SHP77 (cell line): Measurements from ENCODE around the gene IL12RB1.

Experiments used
- DNase-seq, 2 experiments: peaks; one replicate each; lab custom pipeline; 2025; lab: John Stamatoyannopoulos, UW

The IL12RB1 gene

DNA sequence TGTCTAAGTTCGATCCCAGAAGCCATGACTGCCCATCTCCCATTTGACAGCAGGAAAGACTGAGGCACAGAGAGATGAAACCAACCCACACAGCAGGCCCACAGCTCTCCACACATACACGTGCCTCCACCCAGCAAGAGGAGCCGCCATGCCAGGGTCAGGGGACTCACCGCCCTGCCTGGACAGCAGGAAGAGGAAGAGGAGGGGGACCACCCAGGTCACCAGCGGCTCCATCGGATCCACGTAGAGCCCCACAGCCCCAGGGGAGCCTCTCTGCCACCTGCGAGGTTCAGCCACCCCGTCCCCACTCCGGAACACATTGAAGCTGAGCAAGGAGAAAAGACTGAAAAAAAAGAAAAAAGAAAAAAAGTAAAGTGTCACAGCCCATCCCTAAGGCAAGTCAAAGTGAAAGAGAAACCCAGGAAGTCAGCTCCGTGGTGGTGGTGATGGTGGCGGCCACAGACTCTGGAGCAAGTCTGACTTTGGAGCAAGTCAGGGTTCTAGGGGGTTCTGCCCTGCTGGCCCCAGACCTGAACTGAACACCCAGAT is at the start of gene IL12RB1:
TSS of gene IL12RB1 (minus strand) at position 345 of the 549 bp plus-strand sequence. CDS start at position 234, 111 bp downstream.
- DNase-seq = no peak

DNA sequence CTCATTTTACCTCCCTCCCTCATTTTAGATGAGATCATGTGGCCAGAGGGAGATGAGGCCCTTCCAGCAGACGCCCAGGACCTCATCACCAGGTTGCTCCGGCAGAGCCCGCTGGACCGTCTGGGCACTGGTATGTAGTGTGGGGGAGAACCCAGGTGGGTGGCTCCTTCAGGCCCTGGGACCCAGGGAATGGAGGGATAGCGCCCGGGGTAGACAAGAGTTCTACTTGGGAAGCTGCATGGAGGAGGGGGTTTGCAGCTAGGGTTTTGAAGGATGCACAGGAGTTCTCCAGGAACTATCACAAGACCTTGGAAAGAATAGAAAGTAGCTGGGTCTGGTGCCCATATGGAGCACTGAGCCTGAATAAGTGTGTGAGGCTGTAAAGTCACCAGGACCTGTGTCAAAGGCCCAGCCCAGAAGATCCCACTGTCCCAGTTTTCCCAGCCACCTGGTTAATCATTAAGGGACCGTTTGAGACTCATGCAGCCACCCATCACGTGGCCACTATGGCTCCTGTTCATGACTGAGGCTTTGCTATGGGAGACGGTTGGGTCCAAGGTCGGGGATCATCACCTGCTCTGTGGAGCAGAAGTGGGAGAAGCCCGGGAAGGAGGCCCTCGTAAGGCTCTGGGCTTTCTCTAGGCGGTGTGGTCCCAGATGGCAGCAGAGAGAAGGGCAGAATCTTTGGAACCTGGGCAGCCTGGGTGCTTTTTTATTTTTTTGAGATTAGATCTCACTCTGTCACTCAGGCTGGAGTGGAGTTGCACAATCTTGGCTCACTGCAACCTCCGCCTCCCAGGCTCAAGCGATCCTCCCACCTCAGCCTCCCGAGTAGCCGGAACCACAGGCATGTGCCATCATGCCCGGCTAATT is 49.2 kb upstream of the IL12RB1 start:
- DNase-seq = no peak

DNA sequence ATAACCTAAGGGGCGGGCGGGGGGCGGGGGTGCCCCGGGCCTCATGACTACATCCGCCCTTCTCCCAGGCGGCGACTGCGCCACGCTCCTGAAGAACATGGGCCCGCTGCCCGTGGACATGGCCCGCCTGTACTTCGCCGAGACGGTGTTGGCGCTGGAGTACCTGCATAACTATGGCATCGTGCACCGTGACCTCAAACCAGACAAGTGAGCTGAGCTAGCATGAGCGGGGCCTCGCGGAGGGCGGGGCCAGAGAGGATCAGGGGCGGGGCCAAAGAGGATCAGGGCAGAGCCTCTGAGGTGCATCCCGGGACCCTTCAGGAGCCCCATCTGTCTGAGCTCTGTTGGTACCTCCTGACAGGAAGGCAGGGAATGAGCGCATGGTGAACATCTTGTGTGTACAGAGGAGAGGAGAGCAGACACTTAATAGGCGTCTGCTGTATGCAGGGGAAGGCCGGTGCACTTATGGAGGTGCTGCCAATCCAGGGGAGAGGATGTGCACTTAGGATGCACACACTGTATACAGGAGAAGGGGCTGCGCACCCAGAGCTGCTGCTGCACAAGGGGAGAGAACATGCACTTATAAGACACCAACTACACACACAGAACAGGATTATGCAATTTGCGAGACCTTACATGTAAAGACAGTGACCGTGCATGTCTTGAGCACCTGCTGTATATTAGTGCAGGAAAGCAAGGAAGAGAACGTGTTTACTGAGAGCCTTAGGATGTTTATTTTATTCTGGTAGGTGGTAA is 45.3 kb upstream of the IL12RB1 start:
- no peak for DNase-seq

DNA sequence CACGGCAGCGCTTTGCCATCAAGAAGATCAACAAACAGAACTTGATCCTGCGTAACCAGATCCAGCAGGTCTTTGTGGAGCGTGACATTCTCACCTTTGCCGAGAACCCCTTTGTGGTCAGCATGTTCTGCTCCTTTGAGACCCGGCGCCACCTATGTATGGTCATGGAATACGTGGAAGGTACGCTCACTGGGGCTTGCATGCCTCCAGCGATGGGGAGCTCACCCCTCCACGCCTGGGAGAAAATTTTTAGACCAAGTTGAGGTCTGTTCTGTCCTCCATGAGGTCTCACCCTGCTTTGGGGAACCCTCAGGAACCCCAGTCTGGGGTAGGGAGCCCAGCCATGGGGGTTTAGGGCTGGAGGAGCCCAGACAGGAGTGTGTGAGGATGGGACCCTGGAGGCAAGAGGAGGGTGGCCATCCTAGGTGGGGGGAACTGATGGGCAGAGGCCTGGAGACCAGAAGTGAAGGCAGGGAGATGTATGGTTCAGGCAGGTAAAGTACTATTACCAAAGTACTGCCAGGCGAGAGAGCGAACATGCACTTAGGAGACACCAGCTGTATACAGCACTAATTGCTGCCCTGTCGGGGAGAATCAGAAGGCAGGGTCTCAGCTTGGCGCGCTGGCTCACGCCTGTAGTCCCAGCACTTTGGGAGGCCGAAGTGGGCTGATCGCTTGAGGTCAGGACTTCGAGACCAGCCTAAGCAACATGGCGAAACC is 43.9 kb upstream of the IL12RB1 start:
- DNase-seq = no peak

DNA sequence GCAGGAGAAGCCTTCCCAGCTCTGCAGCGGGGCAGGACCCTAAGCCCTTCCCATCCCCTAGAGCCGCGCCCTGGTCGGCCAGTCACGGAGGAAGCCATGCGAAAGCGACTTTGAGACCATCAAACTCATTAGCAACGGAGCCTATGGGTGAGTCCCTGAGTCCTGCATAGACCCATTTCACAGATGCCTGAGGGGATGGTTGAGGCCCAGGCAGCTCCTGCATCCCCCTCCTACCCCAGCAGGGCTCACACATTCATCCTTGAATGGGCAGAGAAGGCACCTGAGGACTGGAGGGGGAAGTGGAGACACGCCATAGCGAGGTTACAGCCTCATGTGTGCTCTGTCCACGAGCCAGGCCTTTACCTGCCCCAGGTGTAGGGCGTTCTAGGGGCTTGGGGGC is 42.1 kb upstream of the IL12RB1 start:
- no peak for DNase-seq

DNA sequence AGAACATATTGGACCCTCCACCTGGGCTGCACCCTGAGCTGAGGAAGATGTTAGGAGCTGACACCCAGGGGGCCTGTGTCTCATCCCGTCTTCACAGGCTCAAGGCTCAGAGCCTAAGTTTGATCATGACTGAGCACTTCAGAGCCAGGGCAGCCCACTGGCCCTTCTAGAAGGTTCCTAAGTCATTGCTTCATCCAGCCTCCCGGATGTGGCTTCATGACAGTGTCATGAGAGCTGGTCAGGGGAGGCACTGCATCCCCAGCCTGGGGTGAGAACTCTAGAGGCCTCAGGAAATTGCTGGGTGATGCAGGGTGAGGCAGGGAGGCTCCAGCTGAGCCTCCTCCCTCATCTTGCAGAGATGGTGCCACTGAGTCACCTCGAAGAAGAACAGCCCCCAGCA is 41.3 kb upstream of the IL12RB1 start:
- DNase-seq = no peak

DNA sequence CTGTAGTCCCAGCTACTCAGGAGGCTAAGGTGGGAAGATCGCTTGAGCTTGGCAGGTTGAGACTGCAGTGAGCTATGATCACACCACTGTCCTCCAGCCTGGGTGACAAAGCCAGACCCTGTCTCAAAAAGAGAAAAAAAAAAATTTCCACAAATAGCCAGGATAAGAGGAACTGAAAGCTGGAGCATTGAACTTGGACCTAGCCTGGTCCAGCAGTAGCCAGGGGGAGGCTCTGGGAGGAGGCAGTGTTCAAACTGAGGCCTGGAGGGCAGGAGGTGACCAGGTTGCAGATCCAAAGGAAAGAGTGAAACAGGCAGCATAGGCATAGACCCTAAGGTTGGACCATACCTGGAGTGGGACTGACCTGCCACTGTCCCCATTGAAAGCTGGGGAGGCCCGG is 39.4 kb upstream of the IL12RB1 start:
- DNase-seq = no peak

DNA sequence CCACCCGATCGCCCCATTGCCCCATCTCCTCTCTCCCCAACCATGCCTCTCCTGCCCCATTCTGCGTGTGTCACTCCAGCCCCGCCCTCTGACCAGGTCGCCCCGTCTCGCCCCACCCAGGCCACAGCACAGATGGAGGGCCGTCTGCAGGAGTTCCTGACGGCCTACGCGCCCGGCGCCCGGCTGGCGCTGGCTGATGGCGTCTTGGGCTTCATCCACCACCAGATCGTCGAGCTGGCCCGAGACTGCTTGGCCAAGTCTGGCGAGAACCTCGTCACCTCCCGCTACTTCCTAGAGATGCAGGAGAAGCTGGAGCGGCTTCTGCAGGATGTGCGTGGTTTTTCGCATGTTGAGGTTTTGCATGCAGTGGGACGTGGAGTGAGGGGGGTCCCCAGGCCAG is 37.1 kb upstream of the IL12RB1 start:
- DNase-seq = no peak

DNA sequence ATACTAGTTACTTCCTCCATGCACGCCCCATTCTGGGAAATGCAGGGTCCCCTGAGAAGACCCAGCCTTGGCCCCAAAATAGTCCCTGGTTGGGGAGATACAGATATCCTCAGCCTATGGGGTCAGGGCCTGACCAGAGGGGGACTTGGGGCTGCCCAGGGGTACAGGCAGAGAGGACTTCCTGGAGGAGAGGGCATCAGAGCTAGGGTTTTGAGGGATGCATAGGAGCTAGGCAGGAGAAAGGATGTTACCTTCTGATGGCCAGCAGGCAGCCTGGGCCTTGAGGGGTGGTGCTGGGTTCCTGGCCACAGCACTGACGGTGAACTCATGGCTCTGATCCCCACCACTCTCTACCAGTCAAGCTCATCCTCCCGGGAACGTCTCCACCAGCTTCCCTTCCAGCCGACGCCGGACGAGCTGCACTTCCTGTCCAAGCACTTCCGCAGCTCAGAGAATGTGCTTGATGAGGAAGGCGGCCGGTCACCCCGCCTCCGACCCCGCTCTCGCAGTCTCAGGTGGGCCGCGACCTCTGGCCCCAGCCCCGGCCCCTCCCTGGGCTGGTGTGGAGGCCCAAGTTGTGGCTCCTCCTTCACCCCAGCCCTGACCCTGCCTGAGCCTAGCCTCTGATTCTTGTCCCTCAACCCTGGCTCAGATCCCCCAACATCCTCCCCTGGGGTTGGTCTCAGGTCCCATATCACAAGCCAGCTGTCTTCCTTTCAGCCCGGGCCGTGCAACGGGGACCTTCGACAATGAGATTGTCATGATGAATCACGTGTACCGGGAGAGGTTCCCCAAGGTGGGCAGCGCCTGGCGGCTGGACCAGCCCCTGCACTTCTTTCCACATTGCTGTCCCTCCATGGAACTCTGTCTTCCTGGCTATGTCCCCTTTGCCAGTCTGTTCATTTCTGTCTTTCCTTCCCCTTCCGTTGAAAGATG is 36.4 kb upstream of the IL12RB1 start:
- DNase-seq = no peak

DNA sequence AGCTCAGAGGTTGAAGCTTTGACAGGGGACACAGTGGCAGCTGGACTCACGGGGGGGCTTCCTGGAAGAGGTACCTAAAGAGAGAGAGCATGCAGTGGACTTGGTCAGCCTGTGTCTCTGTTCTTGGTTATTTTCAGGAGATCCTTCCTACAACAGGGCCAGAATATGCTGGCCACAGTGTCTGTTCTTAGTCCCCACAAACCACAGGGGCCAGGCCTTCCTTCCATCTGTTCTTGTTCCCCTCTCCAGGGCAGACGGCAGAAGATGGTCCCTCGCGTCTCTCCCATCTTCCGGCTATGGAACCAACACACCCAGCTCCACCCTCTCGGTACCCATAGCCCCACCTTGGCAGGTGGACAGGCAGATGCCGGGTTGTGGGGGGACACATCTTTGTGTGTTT is 35.7 kb upstream of the IL12RB1 start:
- no peak for DNase-seq

DNA sequence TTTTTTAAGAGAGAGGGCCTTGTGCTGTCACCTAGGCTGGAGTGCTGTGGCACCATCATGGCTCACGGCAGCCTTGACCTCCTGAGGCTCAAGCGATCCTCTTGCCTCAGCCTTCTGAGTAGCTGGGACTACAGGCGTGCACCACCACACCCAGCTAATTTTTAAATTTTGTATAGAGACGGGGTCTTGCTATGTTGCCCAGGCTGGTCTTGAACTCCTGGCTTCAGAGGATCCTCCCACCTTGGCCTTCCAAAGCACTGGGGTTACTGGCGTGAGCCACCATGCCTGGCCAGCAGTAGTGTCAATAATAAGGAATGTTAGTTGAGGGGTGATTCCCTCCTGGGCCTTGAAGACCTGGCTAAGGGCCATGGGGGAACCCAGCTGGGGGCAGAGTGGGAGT is 34.4 kb upstream of the IL12RB1 start:
- DNase-seq = no peak

DNA sequence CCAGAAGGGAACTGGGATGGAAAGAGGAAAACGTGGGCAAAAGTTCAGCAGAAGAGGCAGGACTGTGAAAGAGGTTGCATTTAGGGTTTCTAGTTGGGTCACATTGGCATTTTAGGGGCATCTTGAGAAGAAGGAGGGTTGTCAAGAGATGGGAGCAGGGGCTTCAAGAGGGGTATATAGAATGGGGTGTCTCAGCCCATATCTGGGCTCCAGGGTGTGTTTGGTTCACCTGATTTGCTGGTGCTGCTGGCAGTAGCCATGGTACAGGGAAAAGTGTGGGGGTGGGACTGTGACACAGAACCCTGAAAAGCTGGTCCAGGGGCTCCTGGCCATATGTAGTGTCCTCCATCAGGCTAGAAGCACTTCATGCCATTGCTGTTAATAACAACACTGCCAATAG is 33.4 kb upstream of the IL12RB1 start:
- no peak for DNase-seq

DNA sequence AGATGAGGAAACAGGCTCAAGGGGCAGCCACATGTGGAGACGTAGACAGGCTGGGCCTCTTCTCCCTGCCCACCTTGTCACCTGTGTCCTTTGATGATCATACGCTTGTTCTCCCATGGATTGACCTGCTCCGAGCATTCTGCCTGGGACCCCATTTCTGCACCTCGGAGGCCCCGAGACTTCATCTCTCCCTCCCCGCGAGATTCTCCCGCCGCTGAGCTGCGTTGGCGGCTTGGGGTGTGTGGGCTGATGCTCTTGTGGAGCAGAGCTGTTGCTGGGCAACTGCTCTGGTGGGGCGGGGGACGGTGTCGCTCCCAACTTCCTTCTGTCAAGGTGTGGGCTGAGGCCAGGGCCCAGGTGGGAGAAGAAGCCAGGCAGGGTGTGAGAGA is 33.0 kb upstream of the IL12RB1 start:
- no peak for DNase-seq

DNA sequence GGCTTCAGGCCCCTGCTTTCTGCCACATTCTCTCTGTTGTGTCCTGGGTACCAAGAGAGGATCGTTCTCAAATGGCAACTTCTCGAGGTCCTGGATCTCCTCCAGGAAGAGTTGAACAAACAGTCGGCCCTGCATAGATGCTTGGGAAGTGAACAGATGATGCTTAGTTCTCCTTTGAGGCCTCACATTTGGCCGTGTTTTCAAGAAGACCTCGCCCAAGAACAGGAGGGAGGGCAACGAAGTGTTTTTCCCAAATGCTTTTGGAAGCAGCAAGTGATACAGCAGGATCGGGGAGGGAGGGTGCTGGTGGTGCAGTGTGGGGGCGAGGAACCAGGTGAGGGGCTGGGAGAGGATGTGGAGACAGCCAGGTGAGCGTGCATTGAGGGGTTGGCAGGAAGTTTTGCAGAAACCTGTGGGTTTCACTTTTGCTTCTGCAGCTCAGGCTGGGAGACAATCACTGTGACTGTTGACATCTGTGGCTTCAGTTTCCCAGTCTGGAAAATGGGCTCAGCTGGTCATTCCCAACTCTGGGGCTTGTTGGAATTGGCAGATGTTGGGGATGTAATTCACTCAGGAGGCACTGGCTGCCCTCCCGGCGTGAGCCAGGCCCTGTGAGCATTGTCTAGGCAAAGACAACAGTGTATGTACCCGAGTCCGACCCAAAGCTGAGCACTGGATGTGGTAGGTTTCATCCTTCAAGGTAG is 32.4 kb upstream of the IL12RB1 start:
- DNase-seq = no peak

DNA sequence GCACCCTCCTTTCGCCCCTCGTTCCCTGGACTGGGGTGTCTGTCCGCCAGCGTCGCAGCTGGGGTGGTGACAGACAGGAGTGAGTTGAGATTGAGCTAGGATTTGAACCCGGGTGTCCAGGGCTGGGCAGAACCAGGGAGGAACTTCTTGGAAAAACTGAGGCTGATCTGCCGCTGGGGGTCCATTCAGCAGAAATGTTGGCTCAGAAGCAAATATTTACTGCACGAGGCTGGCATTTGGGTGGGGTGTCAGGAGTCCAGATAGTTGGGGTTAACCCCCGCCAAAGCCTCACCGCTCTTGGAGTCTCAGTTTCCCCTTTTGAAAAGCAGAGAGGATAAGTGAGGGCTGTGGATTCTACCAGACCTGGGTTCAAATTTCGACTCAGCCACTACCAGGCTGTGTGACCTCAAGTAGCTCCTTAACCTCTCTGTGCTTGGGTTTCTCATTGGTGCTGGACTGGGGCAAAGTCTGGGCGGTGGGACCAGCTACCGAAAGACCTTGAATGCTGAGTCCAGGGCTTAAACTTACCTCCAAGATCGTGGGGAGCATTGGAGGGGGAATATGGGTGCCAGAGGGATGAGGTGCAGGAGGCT is 31.8 kb upstream of the IL12RB1 start:
- DNase-seq = no peak

DNA sequence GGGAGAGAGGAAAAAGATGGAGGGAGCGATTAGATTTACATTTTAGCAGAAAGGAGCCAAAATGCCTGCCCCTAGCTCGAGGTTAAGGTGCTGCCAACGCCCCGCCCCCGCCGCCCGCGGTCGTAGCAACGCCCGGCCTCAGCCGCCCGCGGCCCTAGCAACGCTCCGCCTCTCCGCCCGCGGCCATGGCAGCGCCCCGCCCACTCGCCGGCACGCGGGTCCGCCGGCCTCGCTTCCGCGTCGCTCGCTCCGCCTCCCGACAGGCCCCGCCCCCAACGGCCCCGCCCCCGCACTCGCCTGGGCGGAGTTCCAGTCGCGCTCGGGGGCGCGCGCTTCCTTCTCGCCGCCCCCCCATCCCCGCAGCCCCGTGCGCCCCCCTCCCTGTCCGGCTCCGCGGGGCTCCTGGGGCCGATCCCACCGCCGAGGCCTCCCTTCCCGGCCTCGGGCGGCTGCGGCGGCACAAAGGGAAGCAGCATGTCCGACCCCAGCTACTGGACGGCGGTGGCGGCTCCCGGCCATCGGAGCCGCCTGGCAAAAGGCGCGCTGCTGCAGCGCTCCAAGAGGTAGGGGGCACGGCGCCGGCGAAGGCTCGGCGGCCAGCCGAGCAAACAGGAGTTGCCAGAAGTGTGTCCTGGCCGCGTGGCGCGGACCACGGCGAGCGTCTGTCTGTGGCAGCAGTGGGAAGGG is 31.1 kb upstream of the IL12RB1 start:
- peak; percentile 73 to 87 for DNase-seq

DNA sequence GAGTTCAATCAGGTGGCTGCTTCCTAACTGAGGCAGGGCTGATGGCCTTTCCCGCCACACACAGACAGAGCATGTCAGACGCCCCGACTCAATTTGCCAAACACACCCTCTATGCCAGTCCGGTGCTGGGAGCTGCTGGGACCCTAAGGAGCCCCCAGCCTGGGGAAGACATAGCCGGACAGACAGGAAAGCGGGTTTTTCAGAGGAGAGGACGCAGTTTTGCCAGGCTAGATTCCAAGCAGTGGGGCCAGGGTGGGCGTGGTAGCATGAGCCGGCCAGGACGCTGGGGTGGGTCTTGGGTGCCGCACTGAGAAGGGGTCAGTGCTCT is 30.6 kb upstream of the IL12RB1 start:
- DNase-seq = no peak

DNA sequence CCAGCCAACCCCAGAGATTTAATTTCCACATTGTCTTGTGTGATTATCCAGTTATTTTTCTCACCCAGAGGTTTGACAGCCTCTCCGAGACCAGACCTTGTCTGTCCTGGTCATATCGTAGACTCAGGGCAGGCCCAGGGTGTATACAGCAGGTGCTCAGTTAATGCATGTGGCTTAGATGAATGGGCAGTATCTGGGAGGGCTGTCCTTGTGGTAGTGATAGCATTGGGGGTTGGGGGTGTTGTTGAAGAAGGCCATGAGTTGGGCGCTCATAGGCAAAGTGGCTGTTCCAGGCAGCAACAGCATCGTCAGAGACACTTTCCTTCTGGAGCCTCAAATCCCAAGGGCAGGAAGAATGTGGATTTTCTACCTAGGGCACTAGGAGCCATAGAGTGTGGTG is 27.7 kb upstream of the IL12RB1 start:
- no peak for DNase-seq

DNA sequence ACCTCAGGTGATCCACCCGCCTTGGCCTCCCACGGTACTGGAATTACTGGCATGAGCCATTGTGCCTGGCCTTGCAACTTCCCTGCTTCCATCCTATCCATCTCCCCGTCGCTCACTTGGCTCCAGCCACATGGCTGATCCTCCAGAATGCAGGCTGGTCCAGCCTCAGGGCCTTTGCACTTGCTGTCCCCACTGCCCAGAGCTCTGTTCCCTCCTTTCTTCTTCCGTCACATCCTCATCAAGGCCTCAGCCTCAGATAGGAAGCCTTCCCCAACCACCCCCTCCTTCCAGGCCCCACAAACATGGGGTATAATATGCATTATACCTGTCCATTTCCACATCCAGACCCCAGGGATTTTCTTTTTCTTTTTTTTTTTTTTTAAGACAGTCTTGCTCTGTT is 27.1 kb upstream of the IL12RB1 start:
- no peak for DNase-seq

DNA sequence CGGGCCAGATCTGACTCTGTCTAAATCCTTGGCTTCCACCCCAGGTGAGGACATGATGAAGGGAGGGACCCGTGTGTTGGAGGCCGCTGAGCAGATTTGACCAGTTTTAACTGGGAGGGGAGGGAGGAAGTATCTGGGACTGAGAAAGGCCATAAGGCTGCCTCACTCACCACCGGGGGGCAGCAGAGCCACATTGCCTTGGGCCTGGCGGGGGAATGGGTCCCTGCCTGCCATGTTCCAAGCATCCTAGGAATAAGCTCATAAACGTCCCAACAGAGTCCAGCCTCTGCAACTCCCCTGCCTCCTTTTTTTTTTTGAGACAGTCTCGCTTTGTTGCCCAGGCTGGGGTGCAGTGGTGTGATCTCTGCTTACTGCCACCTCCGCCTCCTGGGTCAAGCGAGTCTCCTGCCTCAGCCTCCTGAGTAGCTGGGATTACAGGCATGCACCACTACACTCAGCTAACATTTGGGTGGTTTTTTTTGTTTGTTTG is 26.3 kb upstream of the IL12RB1 start:
- peak; percentile 63 to 75 for DNase-seq
